Stimulated activated CD8-positive, alpha-beta memory T cell treated with anti-CD3 and anti-CD28 coated beads, Interleukin-4, amount 100 ng/mL, for 1 hour (primary cell): Measurements from ENCODE around the gene IL1B.
"Not testable (repeated sequence)": the region's sequence is repeated elsewhere in the genome, so short reads cannot be mapped to it uniquely, and the experiment has no call there.

Experiments
- DNase-seq, 2 donors: peaks; one replicate each; pipeline ENCODE4 v3.0.0-alpha.2; 2020; ENCODE audit warnings: low read depth in 2 of 2, low spot score in 1 of 2

Gene IL1B

DNA sequence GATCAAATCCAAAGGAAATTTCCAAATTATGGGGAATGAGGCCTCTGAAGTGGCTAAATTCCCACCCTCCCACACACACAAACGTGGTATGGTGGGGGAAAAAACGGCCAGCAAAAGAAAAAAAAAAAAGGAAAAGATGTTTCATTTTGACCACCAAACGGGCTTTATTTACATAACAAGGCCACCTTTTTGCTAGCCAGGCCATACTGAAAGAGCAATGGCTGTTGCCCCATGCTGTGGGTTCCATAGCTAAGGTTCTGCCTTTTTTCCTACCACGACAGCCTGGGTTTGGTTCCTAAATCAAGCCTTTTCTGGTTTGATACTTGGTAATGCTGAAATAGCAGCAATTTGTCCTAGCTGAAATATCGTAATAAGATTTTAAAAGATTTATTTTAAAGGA is 14.0 kb upstream of the IL1B start:
- no peak for DNase-seq

DNA sequence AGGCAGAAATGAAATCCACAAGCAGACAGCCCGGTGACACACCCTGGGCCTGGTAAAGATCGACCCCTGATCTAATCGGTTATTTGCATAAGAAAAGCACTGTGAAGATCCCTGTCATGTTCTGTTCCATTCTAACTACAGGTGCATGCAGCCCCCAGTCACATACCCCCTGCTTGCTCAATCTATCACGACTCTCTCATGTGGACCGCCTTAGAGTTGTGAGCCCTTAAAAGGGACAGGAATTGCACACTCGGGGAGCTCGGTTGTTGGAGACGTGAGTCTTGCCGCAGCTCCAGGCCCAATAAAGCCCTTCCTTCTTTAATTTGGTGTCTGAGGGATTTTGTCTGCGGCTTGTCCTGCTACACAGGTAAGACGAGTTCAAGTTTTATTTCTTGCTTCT is 13.4 kb upstream of the IL1B start:
- DNase-seq, result no peak

DNA sequence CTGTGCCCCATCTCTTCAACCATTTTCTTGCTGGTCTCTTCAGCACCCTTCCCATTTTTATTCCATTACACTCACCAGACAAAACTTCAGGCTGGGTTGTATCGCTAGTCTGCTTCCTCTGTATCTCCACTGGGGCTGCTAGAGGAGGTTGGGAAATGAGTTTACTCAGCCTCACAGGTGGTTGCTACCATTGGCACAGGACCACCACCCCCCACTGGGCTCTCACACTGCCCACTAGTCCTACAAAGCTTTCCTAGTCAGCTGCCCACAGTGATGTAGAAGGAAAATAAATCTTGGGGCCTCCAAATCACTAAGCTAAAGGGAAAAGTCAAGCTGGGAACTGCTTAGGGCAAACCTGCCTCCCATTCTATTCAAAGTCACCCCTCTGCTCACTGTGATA is 12.3 kb upstream of the IL1B start:
- DNase-seq, result no peak

DNA sequence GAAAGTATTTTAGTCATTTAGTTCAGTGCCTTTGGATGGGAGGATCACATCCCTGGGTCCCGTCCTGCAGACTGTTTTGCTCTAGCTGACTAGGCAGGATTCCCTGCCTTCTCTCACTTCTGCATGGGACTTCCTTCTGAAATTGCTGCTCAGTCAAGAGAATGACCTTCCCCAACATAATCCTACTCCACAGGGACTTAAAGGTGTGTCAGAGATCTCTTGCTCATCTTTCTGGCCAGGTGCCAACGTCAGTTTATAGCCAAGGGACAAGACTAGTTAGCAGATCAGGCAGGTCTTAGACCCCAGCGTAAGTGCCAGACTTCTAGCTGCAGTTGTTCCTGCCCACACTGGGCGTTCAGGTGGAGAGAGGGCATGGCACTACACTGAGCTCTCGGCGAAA is 9.5 kb upstream of the IL1B start:
- DNase-seq, result no peak

DNA sequence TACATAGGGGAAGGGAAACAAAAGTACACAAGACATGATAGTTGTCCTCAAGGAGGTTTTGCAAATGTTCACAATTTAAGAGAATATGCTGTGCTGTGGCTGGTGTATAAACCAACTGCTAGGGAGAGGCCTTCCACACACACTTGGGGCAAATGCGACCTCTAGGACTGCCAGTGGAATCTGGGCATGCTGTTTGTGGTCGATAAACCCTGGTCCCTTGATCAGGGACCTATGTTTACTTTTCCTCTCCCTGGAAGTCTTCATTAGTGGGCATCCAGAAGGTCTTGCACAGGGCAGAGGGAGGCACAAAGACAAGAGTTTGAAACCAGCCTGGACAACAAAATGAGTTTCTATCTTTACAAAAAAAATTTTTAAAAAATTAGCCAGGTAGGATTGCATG is 7.3 kb upstream of the IL1B start:
- DNase-seq, result no peak

DNA sequence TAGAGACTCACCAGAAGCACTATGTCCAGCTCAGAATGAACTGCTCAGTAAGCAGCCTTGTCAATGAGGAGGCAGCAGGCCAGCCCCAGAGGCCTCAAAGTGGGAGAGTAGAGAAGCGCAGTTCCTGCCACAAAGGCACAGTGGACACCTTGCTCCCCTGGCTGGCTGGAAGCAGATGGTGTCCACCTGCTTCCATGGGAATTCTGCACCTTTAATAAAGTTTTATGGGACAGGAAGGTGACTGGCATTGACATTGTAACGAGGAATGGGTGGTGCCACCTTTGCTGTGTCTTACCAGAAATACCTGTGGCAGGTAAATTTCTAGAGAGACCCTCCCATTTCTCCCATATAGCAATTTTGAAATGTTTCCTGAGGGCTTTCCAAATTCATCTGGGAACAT is 6.7 kb upstream of the IL1B start:
- DNase-seq, result no peak

DNA sequence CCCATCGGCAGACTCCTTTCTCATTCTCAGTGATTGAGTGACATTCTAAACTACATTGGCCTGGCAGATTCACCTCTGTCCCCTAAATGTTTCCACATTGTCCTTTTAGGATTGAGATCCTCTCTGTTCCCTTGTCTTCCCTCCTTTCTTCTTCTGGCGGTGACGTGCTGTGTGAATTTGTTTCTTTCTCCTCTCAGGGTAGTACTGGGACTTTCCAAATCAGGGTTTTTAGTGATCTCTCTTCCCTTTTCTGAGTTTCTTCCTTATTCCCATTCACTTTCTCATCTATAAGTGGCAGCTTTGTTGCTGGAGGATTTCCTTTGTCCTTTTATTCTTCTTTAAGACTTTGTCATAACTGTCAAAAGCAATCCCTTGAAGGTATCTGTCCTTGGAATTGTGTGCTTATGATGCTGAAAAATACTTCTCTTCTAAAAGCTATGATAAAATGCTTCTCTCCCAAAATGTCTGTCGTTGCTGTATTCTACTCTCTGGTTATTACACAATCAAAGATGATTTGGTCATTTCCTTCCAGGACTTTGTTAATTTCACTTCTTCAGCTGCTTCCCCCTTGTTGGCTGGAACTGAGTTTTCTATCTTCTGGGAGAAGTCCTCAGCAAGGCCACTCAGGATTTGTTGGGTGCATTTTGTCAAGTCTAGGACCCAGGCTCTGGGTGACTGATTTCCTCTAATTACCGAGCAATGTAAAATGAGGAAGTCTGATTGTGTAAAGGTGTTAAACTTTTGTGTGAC is 4.9 kb upstream of the IL1B start:
- DNase-seq, result no peak

DNA sequence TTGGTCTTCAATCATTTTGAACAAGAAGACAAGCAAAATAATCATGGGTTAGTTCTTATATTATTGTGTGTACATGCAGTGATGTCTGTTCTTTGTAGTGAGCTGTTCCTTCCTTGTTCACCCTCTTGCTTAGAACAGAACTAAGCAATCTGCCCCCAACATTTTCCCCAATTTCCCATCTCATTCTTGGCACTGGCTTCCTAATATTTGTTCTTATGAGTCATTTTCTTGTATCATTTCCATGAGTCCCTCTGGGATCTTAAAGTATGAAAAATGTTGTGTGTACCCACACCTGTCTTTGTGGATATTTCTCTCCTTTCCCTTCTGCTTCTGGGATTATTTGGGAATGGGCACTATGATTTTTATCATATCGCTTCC is 3.5 kb upstream of the IL1B start:
- DNase-seq, result no peak

DNA sequence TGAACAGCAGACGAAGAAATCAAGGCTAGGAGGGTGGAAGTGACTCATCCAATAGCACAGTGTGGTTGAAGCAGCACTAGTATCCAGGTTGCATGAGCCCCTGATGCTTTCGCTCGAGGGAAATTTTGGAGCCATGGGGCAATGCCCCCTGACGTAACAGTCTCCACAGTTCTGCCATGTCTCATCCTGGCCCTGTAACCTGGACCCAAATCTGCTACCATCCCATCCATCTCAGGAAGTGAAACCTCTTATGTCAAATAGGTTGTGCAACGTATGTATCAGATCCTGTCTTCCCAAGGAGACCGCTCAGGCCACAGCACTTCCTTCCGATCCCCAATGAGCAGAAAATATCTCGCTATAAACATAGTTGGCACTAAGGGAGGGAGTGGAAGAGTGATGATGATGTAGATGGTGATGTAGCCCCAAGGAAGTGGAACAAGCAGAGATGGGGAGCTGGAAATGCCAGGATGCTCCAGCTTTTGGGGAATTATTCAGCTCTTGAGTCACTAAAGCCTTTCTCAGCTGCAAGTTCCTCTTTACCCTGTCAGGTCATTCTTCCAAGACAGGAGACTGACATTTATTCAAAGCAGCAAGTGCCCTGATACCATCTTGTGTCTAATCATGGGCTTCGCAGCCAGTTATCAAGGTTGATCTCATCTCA is 3.0 kb upstream of the IL1B start:
- no peak for DNase-seq

DNA sequence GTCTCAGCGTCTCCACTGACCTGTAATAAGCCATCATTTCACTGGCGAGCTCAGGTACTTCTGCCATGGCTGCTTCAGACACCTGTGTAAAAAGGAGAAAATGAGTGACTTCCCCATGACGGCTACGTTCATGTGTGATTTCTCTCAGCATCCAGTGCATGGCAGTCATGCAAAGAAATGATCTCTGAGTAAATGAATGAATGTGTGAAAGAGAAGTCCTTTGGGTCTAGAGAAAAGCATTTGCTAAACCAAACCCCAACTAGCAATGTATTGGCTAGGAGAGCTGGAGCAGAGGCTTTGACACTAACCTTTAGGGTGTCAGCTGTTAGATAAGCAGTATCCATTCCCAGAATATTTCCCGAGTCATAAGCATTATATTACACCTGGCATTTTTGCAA is 417 bp downstream of the IL1B start:
- no peak for DNase-seq

DNA sequence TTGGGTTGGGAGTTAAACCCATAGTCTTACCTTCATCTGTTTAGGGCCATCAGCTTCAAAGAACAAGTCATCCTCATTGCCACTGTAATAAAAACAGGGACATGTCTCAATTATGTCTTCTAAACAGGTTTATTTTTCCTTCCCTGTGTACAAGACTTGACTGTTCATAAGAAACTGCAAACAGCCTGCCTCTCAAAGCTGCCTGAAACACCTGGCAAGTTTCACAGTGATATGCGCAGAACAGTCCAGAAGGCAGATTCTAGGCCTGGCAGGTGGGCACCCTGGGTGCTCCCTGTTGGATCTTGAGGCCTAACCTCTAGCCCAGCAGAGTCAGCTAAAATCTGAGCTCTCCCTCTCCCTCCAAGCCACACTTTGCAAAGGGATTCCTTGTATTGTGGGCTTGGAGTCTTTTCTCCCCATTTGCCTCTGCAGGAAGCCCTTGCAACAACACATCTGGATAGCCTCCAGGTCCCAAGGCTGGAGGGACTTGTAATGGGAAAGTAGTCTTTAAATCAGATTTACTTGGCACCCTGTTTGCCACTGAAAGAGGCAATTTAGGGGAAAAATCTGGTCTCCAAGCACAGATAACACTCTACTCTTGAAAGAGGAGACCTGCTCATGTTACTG is 930 bp downstream of the IL1B start:
- no peak for DNase-seq

DNA sequence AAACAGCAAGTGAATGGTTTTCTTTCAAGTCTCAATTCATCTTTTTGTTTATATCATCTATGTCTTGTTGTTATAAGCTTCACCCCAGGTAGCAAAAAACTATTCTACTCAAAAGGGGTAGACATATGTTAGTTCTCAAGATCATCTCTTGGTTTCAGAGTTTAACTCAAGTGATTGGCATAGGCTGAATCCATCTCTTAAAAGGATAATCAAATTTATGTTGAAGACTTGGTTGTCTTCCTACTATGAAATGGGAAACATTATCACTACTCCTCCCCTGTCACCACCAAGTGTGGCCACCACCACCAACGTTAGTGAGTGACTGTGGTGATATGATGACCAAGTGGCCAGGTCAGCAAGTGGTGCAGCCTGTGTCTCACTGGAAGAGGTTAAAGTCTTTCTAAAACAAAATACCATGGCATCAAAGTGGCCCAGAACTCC is 1.5 kb downstream of the IL1B start:
- no peak for DNase-seq

DNA sequence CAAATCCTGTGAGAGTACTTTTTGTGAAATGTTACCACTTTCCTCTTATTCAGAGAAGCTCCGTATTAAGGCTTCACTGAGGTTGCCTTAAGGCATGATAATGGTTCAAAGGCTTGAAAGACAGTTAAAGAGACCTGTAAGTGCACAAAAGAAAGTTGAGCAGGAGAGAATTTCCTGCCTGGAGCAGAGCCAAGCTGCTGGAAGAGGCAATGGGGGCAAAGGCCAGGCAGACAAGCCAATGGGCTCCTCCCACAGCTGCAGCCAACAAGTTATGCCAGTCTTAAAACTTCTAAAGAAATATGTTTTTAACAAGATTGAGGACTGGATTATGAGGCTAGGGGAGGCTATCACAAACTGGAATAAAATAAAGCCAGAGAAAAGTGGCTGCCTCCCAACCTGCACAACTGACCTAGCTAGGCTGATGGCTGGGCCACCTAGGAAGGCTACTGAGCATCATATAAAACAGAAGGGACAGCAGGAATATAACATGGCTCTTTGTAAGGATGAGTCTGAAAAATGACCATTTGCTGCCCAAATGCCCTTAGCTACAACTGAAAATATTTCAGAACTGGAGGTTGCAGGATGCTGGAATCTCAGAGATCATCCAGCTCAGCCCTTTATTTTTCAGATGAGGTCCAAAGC is 2.1 kb downstream of the IL1B start:
- DNase-seq, result no peak

DNA sequence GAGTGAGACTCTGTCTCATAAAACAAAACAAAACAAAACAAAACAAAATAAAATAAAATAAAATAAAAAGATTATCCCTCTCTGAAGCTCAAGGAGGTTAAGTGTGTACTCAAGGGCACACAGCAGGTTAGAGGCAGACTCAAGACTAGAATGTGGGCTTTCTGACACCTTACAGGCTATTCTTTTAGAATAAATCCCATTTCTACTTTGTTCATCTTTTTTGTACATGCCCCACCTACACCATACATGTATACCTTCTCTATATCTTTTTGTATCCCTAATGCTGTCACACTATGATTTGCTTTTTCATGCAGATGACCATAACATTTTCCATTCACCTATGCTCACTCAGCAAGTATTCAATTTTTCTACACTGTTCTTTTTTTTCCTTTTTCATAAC is 2.6 kb downstream of the IL1B start:
- DNase-seq, result no peak

DNA sequence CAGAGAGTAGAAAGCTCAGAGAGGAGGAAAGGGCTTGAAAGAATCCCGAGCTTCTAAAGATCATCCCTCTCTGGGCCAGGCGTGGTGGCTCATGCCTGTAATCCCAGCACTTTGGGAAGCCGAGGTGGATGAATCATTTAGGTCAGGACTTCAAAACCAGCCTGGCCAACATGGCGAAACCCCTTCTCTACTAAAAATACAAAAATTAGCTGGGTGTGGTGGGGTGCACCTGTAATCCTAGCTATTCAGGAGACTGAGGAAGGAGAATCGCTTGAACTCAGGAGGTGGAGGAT is 3.0 kb downstream of the IL1B start:
- DNase-seq, result not testable (repeated sequence)

DNA sequence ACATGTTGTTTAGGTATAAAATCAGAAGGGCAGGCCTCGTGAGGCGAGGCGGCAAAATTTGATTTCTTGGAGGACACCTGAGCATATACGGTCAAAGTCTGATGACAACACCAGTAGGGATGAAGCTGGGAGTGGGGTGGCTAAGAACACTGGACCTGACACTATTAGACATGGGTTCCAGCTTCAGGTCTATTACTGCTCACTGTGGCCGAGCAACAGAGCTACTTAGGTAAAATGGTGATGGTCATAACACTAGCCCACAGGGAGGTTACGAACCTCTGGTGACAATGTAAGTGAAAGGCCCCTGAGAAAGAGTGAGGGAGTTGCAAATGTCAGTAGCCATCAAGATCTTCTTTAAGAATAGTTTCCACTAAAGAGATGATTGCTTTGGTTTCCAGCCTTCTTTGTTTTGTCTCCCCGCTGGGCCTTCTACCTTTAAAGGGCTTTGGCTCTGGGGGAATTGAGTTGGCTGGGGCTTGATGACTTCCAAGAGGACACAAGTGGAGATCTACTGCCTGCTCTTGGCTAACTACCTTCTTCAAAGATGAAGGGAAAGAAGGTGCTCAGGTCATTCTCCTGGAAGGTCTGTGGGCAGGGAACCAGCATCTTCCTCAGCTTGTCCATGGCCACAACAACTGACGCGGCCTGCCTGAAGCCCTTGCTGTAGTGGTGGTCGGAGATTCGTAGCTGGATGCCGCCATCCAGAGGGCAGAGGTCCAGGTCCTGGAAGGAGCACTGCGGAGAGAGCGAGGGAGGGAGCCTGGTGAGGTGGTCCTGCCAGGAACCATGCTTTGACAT is 3.5 kb downstream of the IL1B start:
- no peak for DNase-seq

DNA sequence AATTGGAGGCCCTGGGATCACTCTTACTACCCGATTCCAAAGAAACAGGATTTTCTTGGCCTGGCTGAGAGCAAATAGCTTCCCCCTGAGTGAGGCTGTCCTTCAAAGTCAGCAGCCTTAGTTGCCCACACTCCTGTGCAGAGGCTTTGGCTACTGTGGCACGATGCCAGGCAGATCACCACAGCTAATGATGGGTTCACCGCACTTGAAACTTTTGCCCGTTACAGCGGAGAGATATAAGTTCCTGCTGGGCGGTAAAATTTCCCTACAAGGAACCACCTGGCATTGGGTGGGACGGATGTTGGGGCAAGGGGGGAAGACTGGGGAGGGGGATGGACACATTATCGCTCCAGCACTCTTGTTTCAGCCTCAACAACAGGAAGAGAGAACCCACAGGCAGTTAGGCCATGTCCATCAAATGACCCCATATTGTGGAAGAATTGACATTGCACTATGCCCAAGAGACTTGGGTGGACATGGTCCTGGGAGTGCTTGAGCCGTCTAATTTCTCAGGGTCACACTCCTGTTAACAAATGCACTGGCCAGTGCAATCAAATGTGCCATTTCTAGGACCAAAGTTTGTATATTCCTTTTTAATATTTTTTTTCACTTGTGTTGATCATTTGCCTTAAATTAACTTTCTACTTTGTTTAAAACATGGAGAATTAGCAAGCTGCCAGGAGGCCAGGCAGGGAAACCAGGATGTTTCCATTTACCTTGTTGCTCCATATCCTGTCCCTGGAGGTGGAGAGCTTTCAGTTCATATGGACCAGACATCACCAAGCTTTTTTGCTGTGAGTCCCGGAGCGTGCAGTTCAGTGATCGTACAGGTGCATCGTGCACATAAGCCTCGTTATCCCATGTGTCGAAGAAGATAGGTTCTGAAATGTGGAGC is 4.4 kb downstream of the IL1B start:
- DNase-seq, result no peak

DNA sequence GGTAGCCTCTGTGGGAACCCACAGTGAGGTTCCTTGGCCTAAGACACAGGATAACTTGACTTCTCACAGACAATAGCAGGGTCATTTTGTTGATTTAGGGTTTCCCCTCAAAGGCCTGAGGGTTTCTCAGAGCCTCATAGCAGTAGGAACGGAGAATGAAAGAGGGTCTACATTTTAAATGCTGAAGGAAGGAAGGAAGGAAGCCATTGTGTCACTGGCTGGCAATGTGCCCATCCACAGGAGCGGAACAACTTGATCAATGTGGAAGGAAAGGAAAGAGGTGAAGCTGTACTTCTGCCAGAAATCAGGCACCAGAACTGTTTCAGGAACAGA is 5.1 kb downstream of the IL1B start:
- DNase-seq, result no peak

DNA sequence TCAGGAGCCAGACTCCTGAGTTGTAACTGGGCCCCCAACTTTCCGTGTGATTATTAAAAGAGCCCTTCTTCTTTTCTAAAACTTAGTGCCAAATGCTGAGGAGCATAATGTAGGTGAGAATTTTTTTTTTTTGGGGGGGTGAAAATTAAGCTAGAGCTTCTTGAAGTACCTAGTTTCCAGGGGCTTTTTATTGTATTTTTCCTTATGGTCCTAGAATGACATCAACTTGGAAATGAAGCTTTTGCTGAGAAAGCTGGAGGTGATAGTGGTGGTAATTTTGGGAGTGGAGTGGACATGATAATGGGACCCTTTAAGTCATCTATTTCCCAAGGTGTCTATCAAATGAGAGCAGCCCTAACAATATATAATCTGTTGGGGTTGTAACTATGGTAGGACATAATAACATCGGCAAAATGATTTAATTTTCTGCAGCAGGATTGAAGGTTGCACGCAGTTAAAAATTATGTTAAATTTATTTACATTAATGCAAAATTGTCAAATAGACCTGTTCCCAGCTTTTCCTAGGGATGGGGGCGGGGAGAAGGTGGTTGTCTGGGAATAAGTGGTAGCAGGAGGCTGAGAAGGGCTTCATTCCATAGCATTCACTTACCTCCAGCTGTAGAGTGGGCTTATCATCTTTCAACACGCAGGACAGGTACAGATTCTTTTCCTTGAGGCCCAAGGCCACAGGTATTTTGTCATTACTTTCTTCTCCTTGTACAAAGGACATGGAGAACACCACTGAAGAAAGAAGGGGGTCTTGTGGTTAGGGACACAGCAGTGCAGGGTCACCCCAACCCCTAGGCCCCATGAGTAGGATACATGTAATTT is 5.7 kb downstream of the IL1B start:
- no peak for DNase-seq
